Activated T-cell treated with anti-CD3 and anti-CD28 coated beads, Interleukin-2, amount 50 U/mL, for 72 hours (primary cell): ENCODE measurements around the gene ZNF268. TPM values are rescaled to one million over a fixed set of nuclear protein-coding genes. Genes with fewer than 3 reads are reported as not detected.

Experiments used
- ATAC-seq, 2 donors: fragments of 150-1000 bp; cut with Tn5 transposase; replicated peaks in 1 of 2; 2 replicates each; pipeline ENCODE4 v1.10.0; 2021; ENCODE audit warnings: moderate library complexity in 2 of 2, mild to moderate bottlenecking in 1 of 2
- DNase-seq, 2 donors: peaks; one replicate each; pipeline ENCODE4 v3.0.0; 2021 to 2022; ENCODE audit warnings: mixed read lengths in 1 of 2
- H3K27ac Mint-ChIP-seq: one replicate; pipeline ENCODE4 v1.8.0; 2022; ENCODE audit warnings: mild to moderate bottlenecking, moderate library complexity, mixed read lengths
- H3K27me3 Mint-ChIP-seq: one replicate; pipeline ENCODE4 v1.8.0; 2022; ENCODE audit warnings: low read depth, mixed read lengths
- H3K36me3 Mint-ChIP-seq, 2 donors: one replicate each; pipeline ENCODE4 v1.8.0; 2022; ENCODE audit warnings: mixed read lengths in 2 of 2, mild to moderate bottlenecking in 1 of 2; ENCODE audit not compliant: insufficient read depth in 2 of 2
- H3K4me1 Mint-ChIP-seq: one replicate; pipeline ENCODE4 v1.8.0; 2022; ENCODE audit warnings: low read depth, mixed read lengths
- H3K4me3 Mint-ChIP-seq, 2 donors: one replicate each; pipeline ENCODE4 v1.8.0; 2022; ENCODE audit warnings: mild to moderate bottlenecking in 2 of 2, mixed read lengths in 2 of 2, moderate library complexity in 2 of 2
- H3K9me3 Mint-ChIP-seq, 2 donors: one replicate each; pipeline ENCODE4 v1.8.0; 2022; ENCODE audit warnings: mixed read lengths in 2 of 2
- total RNA-seq, 2 donors: library from RNA; stranded (reverse); gene quantifications; one replicate each; pipeline ENCODE4 v1.2.3, GENCODE V29; 2022

ZNF268 gene
- total RNA-seq: 10 to 100 TPM; 16.7 to 18.8 TPM

GRCh38 chr12:133181238-133181959 is at the start of gene ZNF268:
TSS of gene ZNF268 (plus strand) at chr12:133181495. CDS start at chr12:133181998, 503 bp downstream.
- H3K27me3 Mint-ChIP-seq: no peaks in the 10 kb centered on the region
- H3K36me3 Mint-ChIP-seq: peaks cover 50 to 72% of the 10 kb centered on the region in 2 donors
- peaks cover 15% of the 10 kb centered on the region for H3K4me1 Mint-ChIP-seq
- H3K4me3 Mint-ChIP-seq: peak within 1 kb of the TSS; percentile 98 to 99
- peak; percentile 98 for ATAC-seq
- peak; percentile 95 to 96 for DNase-seq
- H3K27ac Mint-ChIP-seq: peak within 1 kb of the TSS; percentile 96
- peaks cover 25 to 33% of the 10 kb centered on the region in 2 donors for H3K9me3 Mint-ChIP-seq

- Mint-ChIP-seq H3K27ac (no peak overlapping the region), H3K36me3 (peaks cover 51 to 74% of the 10 kb centered on the region in 2 donors), H3K27me3 (no peaks in the 10 kb centered on the region), H3K9me3 (peaks cover 38 to 39% of the 10 kb centered on the region in 2 donors), H3K4me1 (peaks cover 11% of the 10 kb centered on the region), H3K4me3 (no peak overlapping the region)
- no peak for DNase-seq
- no peak for ATAC-seq
These were observed 45.5 kb upstream of the ZNF268 start for GRCh38 chr12:133135747-133136146.

GRCh38 chr12:133145981-133146380 is 35.3 kb upstream of the ZNF268 start:
- H3K4me1 Mint-ChIP-seq: no peaks in the 10 kb centered on the region
- ATAC-seq: no peak

GRCh38 chr12:133156125-133156690 is 25.1 kb upstream of the ZNF268 start:
- Mint-ChIP-seq H3K27me3 (no peaks in the 10 kb centered on the region), H3K9me3 (peaks cover 22 to 37% of the 10 kb centered on the region in 2 donors), H3K4me1 (no peaks in the 10 kb centered on the region), H3K4me3 (no peak overlapping the region), H3K27ac (no peak overlapping the region), H3K36me3 (peaks cover 52 to 80% of the 10 kb centered on the region in 2 donors)
- DNase-seq (no peak), ATAC-seq (no peak)

More at GRCh38 chr12:133145981-133146380, 35.3 kb upstream of the ZNF268 start:
- peaks cover 39 to 81% of the 10 kb centered on the region in 2 donors for H3K36me3 Mint-ChIP-seq
- H3K4me3 Mint-ChIP-seq: no peak overlapping the region
- no peak for DNase-seq
- H3K9me3 Mint-ChIP-seq: peaks cover 14 to 32% of the 10 kb centered on the region in 2 donors
- H3K27ac Mint-ChIP-seq: no peak overlapping the region
- no peaks in the 10 kb centered on the region for H3K27me3 Mint-ChIP-seq

GRCh38 chr12:133165776-133166175 is 15.5 kb upstream of the ZNF268 start:
- ATAC-seq (no peak), DNase-seq (no peak)
- Mint-ChIP-seq H3K36me3 (peaks cover 20 to 23% of the 10 kb centered on the region in 2 donors), H3K9me3 (peaks cover 16 to 19% of the 10 kb centered on the region in 2 donors), H3K4me1 (no peaks in the 10 kb centered on the region), H3K27ac (no peak overlapping the region), H3K4me3 (no peak overlapping the region), H3K27me3 (no peaks in the 10 kb centered on the region)

- DNase-seq (no peak), ATAC-seq (no peak)
- H3K9me3 Mint-ChIP-seq: peaks cover 15 to 31% of the 10 kb centered on the region in 2 donors
These were observed 8.8 kb upstream of the ZNF268 start for GRCh38 chr12:133172491-133172890.

GRCh38 chr12:133174901-133175300 is 6.4 kb upstream of the ZNF268 start:
- H3K4me1 Mint-ChIP-seq: no peaks in the 10 kb centered on the region
- DNase-seq: no peak
- H3K9me3 Mint-ChIP-seq: peaks cover 17 to 33% of the 10 kb centered on the region in 2 donors
- ATAC-seq: no peak
- no peak overlapping the region for H3K27ac Mint-ChIP-seq
- no peak overlapping the region for H3K4me3 Mint-ChIP-seq
- no peaks in the 10 kb centered on the region for H3K27me3 Mint-ChIP-seq
- peaks cover 24 to 43% of the 10 kb centered on the region in 2 donors for H3K36me3 Mint-ChIP-seq

More at GRCh38 chr12:133172491-133172890, 8.8 kb upstream of the ZNF268 start:
- Mint-ChIP-seq H3K27ac (no peak overlapping the region), H3K27me3 (no peaks in the 10 kb centered on the region), H3K36me3 (peaks cover 19 to 33% of the 10 kb centered on the region in 2 donors), H3K4me3 (no peak overlapping the region), H3K4me1 (no peaks in the 10 kb centered on the region)

GRCh38 chr12:133180669-133181068 is 626 bp upstream of the ZNF268 start:
- Mint-ChIP-seq H3K27ac (no peak overlapping the region), H3K4me1 (peaks cover 15% of the 10 kb centered on the region), H3K36me3 (peaks cover 48 to 68% of the 10 kb centered on the region in 2 donors), H3K4me3 (no peak overlapping the region), H3K9me3 (peaks cover 26 to 36% of the 10 kb centered on the region in 2 donors), H3K27me3 (no peaks in the 10 kb centered on the region)
- DNase-seq (no peak), ATAC-seq (no peak)

GRCh38 chr12:133190176-133190575 is 8.9 kb downstream of the ZNF268 start:
- no peak overlapping the region for H3K4me3 Mint-ChIP-seq
- peaks cover 75 to 99% of the 10 kb centered on the region in 2 donors for H3K36me3 Mint-ChIP-seq
- ATAC-seq: no peak
- no peaks in the 10 kb centered on the region for H3K27me3 Mint-ChIP-seq
- no peaks in the 10 kb centered on the region for H3K4me1 Mint-ChIP-seq
- DNase-seq: no peak
- H3K9me3 Mint-ChIP-seq: peaks cover 28 to 38% of the 10 kb centered on the region in 2 donors
- no peak overlapping the region for H3K27ac Mint-ChIP-seq

- Mint-ChIP-seq H3K27me3 (no peaks in the 10 kb centered on the region), H3K9me3 (peaks cover 25 to 36% of the 10 kb centered on the region in 2 donors)
- no peak for ATAC-seq
These were observed 11.6 kb downstream of the ZNF268 start for GRCh38 chr12:133192847-133193246.

GRCh38 chr12:133201888-133202287 is 20.6 kb downstream of the ZNF268 start:
- Mint-ChIP-seq H3K27me3 (no peaks in the 10 kb centered on the region), H3K9me3 (peaks cover 30 to 33% of the 10 kb centered on the region in 2 donors), H3K36me3 (peaks cover 54 to 73% of the 10 kb centered on the region in 2 donors), H3K4me1 (no peaks in the 10 kb centered on the region), H3K27ac (no peak overlapping the region), H3K4me3 (no peak overlapping the region)
- DNase-seq (no peak), ATAC-seq (no peak)

More at GRCh38 chr12:133192847-133193246, 11.6 kb downstream of the ZNF268 start:
- no peak for DNase-seq
- Mint-ChIP-seq H3K36me3 (peaks cover 64 to 84% of the 10 kb centered on the region in 2 donors), H3K27ac (no peak overlapping the region), H3K4me1 (no peaks in the 10 kb centered on the region), H3K4me3 (no peak overlapping the region)

- H3K27me3 Mint-ChIP-seq: no peaks in the 10 kb centered on the region
- H3K27ac Mint-ChIP-seq: peak overlapping the region; percentile 95
- H3K36me3 Mint-ChIP-seq: peaks cover 54 to 78% of the 10 kb centered on the region in 2 donors
- H3K4me1 Mint-ChIP-seq: no peaks in the 10 kb centered on the region
- no peak for ATAC-seq
- DNase-seq: no peak
- no peak overlapping the region for H3K4me3 Mint-ChIP-seq
- H3K9me3 Mint-ChIP-seq: peaks cover 30 to 33% of the 10 kb centered on the region in 2 donors
These were observed 21.4 kb downstream of the ZNF268 start for GRCh38 chr12:133202493-133203343.
